HL-60 (cell line): ENCODE results near the gene ANXA2R.

Experiments used
- CTCF ChIP-seq: IDR thresholded peaks from one replicate; pipeline ENCODE4 v1.5.1; 2011; ENCODE audit warnings: low read length, control low read depth, inconsistent platforms; ENCODE audit not compliant: insufficient read depth
- POLR2AphosphoS5 ChIP-seq: IDR thresholded peaks from 2 replicates; pipeline ENCODE4 v1.6.1; 2012; ENCODE audit warnings: low read depth
- REST ChIP-seq: IDR thresholded peaks from 2 replicates; pipeline ENCODE4 v1.6.1; 2012; ENCODE audit warnings: low read depth; ENCODE audit not compliant: insufficient replicate concordance

GRCh38 chr5:43033841-43034590 lies 6.1 kb downstream of the ANXA2R start:
- TF ChIP-seq CTCF, result no peak
- no peak for TF ChIP-seq POLR2AphosphoS5
- TF ChIP-seq REST, result no peak
